Psoas muscle (tissue), 8 donors: ENCODE results near the gene KIAA0513. TPM values are rescaled to one million over a fixed set of nuclear protein-coding genes. Genes with fewer than 3 reads are reported as not detected.
A peak's percentile ranks its signal among the peaks of the same experiment; 100 is the strongest.

Experiments
- ATAC-seq, 4 donors: fragments of 200-7000 bp; cut with Tn5 transposase; one replicate each; pipeline ENCODE4 v1.9.1; 2020; ENCODE audit warnings: moderate library complexity in 3 of 4, mild to moderate bottlenecking in 2 of 4
- DNase-seq, 2 donors: peaks; one replicate each; pipeline ENCODE4 v3.0.0-alpha.2; 2020
- H3K27ac ChIP-seq: fragments of 200-600 bp; one replicate; pipeline ENCODE4 v1.8.0; 2022
- H3K27me3 ChIP-seq, 3 donors: fragments of 200-600 bp in 1 of 3; one replicate each; pipeline versions ENCODE4 v1.6.1 to v1.8.0; 2013 to 2022; ENCODE audit warnings: low read length in 2 of 3, mild to moderate bottlenecking in 2 of 3, moderate library complexity in 1 of 3; ENCODE audit not compliant: insufficient read depth in 3 of 3
- H3K36me3 ChIP-seq, 2 donors: fragments of 200-600 bp in 1 of 2; one replicate each; pipeline versions ENCODE4 v1.6.1 to v1.8.0; 2013 to 2022; ENCODE audit warnings: low read depth in 1 of 2, mild to moderate bottlenecking in 1 of 2, moderate library complexity in 1 of 2; ENCODE audit not compliant: insufficient read depth in 1 of 2
- H3K4me1 ChIP-seq: fragments of 200-600 bp; one replicate; pipeline ENCODE4 v1.8.0; 2022
- H3K4me3 ChIP-seq: fragments of 200-600 bp; one replicate; pipeline ENCODE4 v1.8.0; 2022; ENCODE audit warnings: mild to moderate bottlenecking
- H3K9me3 ChIP-seq: fragments of 200-600 bp; one replicate; pipeline ENCODE4 v1.8.0; 2022
- CTCF ChIP-seq: fragments of 200-600 bp; IDR thresholded peaks from one replicate; pipeline ENCODE4 v1.8.0; 2022; ENCODE audit warnings: antibody characterized with exemption
- WGBS, 3 donors: extraction: QIAGEN DNeasy Blood & Tissue Kit; methylation state at CpG; one replicate each; pipeline versions ENCODE4 v1.1.6 to v1.1.7; 2013; 5-methylcytosine and 5-hydroxymethylcytosine counted together
- intact Hi-C, 2 donors: fragments of 100-400 bp; cut with DNase I; formaldehyde crosslinking; loops; one replicate each; pipeline versions ENCODE4 v1.11.0 to v1.14.2; 2022
- polyA plus RNA-seq, 3 donors: library from polyadenylated mRNA; stranded (reverse); fragments of 200-250 nt; gene quantifications; one replicate each; pipeline ENCODE4 v1.2.3, GENCODE V29; 2013
- total RNA-seq, 4 donors: library from RNA; stranded (reverse); fragmentation: NEBNext Ultra II Directional in 2 of 4; extraction: Animal tissue kit (Norgen Biotek cat#: 25700) in 2 of 4; gene quantifications; one replicate each; pipeline versions ENCODE4 v1.2.1 to v1.2.4, GENCODE V29; 2021 to 2023
- donor health status: healthy with polysubstance abuse.
- donor health status: DM: no; HTN: no; CAD: no; lungs with moderate emphysema.
- donor health status: Bipolar disorder and iron deficiency.
- donor health status: healthy.
- donor health status: DM: yes; HTN: yes; CAD: no.
- donor health status: DM: no; HTN: no; CAD: no.
- donor health status: DM: no; HTN: no; CAD: no.
- donor health status: DM: yes; HTN: yes; CAD: no.

The KIAA0513 gene
- total and polyA plus RNA-seq, 7 donors, result 3.6 to 18.2 (median 12.9) TPM

GRCh38 chr16:85057212-85057889, 29.8 kb downstream of the KIAA0513 start:
- intact Hi-C loops, result loop anchor here in 1 of 2 donors (10.0 kb wide), 1 partner anchor 63 kb away; no protein-coding TSS in a partner anchor
- no peak for TF ChIP-seq CTCF
- no peak for DNase-seq

GRCh38 chr16:85057948-85058347, 30.4 kb downstream of the KIAA0513 start:
- H3K36me3 ChIP-seq, result no peaks in the 10 kb centered on the region
- DNase-seq (no peak), ATAC-seq (no peak)
- no peaks in the 10 kb centered on the region for H3K9me3 ChIP-seq
- no peak overlapping the region for H3K27ac ChIP-seq
- 93 to 97% (median 96%) methylated on average over 7 of the region's 7 CpGs for WGBS, 3 donors
- intact Hi-C loops, result loop anchor here in 1 of 2 donors (10.0 kb wide), 1 partner anchor 63 kb away; no protein-coding TSS in a partner anchor
- no peak overlapping the region for H3K4me3 ChIP-seq
- no peaks in the 10 kb centered on the region for H3K27me3 ChIP-seq
- H3K4me1 ChIP-seq, result peaks cover 5% of the 10 kb centered on the region
- no peak for TF ChIP-seq CTCF

More at GRCh38 chr16:85057212-85057889, 29.8 kb downstream of the KIAA0513 start:
- H3K4me1 ChIP-seq, result peaks cover 5% of the 10 kb centered on the region
- ATAC-seq, result peak in 3 of 4 donors; percentile 46 to 48 (median 46)
- H3K27me3 ChIP-seq, result no peaks in the 10 kb centered on the region
- H3K4me3 ChIP-seq, result no peak overlapping the region
- WGBS, 3 donors, result 90 to 96% (median 90%) methylated on average over 9 of the region's 9 CpGs
- no peaks in the 10 kb centered on the region for H3K36me3 ChIP-seq
- no peak overlapping the region for H3K27ac ChIP-seq
- no peaks in the 10 kb centered on the region for H3K9me3 ChIP-seq

GRCh38 chr16:85058909-85059308, 31.3 kb downstream of the KIAA0513 start:
- DNase-seq (no peak), ATAC-seq (no peak)
- H3K9me3 ChIP-seq, result no peaks in the 10 kb centered on the region
- H3K36me3 ChIP-seq, result no peaks in the 10 kb centered on the region
- H3K27ac ChIP-seq, result no peak overlapping the region
- intact Hi-C loops, result loop anchor here in 1 of 2 donors (10.0 kb wide), 1 partner anchor 64 kb away; no protein-coding TSS in a partner anchor
- peaks cover 5% of the 10 kb centered on the region for H3K4me1 ChIP-seq
- TF ChIP-seq CTCF, result no peak
- no peak overlapping the region for H3K4me3 ChIP-seq
- 67 to 97% (median 72%) methylated on average over 4 of the region's 4 CpGs for WGBS, 3 donors
- H3K27me3 ChIP-seq, result no peaks in the 10 kb centered on the region

GRCh38 chr16:85061566-85061965, 34.0 kb downstream of the KIAA0513 start:
- 88 to 92% (median 89%) methylated on average over 8 of the region's 8 CpGs for WGBS, 3 donors
- H3K36me3 ChIP-seq, result no peaks in the 10 kb centered on the region
- no peak overlapping the region for H3K4me3 ChIP-seq
- intact Hi-C loops, result no loop called here
- no peaks in the 10 kb centered on the region for H3K27me3 ChIP-seq
- no peak for DNase-seq
- no peak for TF ChIP-seq CTCF
- ATAC-seq, result peak in 1 of 4 donors; percentile 11
- no peak overlapping the region for H3K27ac ChIP-seq
- H3K9me3 ChIP-seq, result no peaks in the 10 kb centered on the region
- no peaks in the 10 kb centered on the region for H3K4me1 ChIP-seq
